Stimulated activated CD4-positive, alpha-beta T cell treated with anti-CD3 and anti-CD28 coated beads, Interleukin-15, amount 100 ng/mL, for 48 hours (primary cell): ENCODE data around the gene CBFA2T3.
"Not testable (repeated sequence)": the region's sequence is repeated elsewhere in the genome, so short reads cannot be mapped to it uniquely, and the experiment has no call there.

Experiments
- DNase-seq, 2 donors: peaks; one replicate each; pipeline ENCODE4 v3.0.0-alpha.2; 2020; ENCODE audit warnings: low read depth in 2 of 2

The CBFA2T3 gene

DNA sequence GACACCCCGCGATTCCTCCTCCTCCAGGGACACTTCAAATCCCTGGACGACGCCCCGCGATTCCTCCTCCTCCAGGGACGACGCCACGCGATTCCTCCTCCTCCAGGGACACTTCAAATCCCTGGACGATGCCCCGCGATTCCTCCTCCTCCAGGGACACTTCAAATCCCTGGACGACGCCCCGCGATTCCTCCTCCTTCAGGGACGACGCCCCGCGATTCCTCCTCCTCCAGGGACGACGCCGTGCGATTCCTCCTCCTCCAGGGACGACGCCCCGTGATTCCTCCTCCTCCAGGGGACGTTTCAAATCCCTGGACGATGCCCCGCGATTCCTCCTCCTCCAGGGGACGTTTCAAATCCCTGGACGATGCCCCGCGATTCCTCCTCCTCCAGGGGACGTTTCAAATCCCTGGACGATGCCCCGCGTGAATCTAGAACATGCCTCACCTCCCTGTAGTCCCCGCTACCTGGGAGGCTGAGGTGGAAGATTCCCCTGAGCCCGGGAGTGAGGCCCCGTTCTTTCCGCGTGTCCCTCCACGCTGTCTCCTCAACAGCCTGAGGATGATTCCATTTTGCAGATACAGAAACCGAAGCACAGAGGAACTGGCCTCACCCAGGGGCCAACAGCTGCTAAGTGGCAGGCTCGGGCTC is 87.2 kb downstream of the CBFA2T3 start:
- not testable (repeated sequence) for DNase-seq

DNA sequence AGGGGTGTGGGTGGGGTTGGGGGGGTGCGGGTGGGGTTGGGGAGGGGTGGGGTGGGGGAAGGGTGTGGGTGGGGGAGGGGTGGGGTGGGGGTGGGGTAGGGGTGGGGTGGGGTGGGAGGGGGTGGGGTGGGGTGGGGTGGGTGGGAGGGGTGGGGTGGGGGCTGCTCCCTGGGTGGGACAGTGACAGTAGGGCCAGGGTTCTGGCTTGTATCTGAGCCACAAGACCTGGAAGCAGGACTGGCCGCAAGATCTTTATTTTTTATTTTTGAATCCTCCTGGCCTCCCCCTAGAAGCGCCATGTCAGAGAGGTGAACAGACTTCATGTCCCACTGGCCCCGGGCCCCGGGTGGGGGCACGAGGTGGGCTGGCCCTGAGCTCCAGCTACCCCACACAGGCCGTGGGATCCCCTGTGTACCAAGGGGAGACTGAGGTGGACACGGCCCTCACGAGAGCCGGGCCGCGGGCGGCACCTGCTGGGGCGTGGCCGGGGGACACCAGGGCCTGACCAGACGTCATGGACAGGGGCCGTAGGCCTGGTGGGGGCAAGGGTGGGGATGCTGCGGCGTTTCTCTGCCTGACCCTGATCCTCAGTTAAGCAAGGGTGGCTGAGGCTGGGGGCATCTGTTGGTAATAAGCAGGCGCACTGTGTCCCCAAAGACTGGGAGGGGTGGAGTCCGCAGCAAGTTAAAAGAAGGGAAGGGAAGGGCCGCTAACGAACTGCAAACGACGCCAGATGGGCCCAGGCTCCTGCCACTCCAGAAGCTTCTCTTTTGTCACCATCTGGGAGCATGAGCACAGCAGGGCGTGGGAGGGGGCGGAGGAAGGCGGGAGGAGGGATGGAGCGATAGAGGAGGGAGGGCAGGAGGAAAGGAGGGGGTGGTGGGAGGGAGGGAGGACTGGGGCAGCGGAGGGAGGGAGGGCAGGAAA is 88.3 kb downstream of the CBFA2T3 start:
- no peak for DNase-seq

DNA sequence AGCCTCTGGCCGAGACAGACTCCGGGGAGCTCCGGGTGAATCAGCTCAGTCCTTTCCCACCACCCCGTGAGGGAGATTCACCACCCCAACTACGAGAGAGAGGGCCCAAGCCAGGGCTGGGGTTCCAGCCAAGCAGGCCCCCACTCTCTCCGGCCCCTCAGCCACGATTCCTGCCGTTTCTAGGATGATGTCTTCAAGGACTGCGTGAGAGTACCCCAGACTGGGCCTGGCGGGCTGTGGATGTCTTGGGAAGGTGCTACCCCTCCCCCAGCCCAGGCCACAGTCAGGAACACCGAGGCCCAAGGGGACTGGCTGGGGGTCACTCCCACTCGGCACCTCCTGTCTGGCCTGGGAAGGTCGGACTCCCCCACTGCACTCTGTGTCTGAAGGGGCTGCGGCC is 89.0 kb downstream of the CBFA2T3 start:
- no peak for DNase-seq

DNA sequence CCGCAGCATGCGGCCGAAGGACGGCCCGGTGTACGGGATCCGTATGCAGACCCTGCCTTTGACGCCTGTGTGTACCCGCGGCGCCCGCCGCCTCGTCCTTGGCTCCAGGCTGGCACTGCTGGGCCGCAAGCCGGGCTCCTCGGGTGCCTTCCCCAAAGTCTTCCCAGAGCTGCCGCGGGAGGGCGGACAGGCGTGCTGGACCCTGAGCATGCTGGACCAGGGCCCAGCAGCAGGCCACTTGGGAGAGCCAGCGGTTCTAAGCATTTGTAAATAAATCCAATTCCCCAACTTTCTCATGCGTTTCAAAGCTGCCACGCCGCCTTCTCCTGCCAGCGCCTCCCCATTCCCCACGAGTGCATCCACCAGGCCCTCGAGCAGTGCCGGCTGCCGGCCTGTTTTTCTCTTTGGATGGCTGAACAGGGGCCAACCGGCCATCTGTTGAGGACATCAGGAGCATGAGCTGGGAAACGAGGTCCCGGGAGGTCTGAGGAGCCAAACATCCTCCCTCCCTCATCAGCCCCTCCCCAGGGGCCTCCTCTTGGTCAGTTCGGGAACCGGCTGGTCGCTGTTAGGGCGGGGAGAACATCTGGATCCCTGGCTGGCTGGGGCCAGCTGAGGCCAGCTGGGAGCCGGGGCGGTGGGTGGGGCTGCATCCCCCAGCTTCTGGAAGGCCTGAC is 90.0 kb downstream of the CBFA2T3 start:
- no peak for DNase-seq

DNA sequence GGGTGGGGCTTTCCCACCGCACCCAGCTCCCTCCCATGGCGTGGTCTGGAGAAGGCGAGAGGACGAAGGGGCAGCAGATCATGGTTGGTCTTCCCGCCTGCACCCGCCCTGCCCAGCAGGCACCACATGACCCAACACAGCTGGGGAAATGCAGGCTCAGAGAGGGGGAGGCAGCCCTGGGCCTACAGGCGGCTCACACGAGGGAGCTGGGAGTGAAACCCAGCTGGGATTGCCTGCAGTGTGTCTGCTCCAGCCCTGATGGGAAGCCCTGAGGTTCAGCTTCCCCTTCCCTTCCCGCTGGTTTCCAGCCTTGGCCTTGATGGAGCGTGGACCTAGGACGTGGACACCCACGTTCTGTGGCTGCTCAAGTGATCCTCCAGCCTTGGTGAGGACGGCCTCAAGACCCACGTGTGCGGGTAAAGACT is 90.6 kb downstream of the CBFA2T3 start:
- DNase-seq = no peak

DNA sequence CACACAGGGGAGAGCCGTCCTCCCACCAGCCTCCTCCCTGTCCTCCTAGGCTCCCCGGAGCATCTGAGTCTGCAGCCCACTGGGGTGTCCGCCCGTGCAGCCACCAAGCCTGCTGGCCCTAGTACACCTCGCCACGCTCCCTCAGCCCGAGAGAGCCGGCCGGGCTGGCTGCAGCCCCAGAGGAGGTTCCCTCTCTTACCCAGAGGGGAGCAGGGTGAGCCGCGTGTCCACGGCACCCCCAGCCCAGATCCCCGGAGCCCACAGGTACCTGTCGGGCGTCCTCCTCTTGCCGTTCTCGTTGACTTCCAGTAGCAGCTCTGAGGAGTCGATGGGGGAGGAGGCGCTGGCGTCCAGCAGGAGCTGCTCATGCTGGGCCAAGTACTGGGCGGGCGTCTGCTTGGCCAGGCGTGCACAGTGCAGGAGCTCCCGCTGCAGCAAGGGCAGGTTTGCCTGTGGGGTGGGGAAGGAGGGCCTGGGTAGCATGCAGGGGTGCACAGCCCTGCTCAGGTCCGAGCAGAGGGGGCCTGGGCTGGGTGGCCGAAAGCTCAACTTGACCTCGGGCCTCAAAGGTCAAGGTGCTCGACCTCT is 91.2 kb downstream of the CBFA2T3 start:
- no peak for DNase-seq

DNA sequence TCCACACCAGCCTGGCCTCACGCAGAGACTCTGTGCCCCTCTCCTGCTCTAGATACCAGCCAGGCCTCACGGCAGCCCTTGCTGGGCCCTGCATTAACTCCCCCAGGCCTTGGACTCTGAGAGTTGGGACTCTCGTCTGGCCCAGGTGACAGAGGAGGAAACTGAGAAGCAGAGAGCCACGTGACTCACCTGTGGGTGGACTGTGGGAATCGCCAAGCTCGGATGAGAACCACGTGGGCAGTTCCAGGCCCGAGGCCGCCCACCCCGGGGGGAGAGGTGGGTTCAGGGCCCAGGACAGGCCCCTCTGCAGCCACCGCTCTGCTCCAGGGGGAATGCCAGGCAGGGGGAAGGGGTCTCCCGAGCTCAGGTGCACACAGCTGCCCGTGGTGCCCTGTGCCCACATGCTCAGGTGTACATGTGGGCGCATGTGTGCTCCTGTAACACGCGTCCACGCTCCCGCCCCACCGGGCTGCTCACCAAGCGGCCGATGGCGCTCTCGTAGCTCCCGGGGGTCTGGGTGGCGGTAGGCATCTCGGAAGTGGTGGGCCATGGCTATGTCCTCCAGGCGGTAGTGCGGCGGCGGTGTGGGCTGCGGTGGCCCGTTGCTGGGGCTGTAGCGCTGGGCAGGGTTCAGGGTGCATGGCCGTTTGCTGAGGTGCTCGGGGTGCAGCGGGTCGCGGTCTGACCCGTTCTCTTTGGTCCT is 92.3 kb downstream of the CBFA2T3 start:
- DNase-seq = no peak

DNA sequence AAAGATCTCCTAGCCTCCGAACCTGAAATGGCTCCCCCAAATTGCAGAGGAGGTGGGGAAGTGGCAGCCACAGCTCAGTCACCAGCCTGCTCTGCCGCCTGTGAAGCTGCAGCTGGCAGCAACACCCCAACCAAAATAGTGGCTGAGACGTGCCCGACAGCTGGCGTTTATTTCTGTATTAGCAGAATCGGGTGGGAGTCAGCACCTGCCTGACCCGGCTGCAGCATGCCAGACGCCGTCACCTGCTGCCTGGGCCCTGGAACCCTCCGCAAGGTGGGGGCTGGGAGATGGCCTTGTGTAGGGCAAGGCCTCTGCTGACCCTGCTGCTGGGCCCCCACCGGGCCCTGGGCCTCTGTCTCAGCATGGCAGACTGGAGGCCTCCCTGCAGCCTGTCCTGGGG is 93.1 kb downstream of the CBFA2T3 start:
- DNase-seq = no peak

DNA sequence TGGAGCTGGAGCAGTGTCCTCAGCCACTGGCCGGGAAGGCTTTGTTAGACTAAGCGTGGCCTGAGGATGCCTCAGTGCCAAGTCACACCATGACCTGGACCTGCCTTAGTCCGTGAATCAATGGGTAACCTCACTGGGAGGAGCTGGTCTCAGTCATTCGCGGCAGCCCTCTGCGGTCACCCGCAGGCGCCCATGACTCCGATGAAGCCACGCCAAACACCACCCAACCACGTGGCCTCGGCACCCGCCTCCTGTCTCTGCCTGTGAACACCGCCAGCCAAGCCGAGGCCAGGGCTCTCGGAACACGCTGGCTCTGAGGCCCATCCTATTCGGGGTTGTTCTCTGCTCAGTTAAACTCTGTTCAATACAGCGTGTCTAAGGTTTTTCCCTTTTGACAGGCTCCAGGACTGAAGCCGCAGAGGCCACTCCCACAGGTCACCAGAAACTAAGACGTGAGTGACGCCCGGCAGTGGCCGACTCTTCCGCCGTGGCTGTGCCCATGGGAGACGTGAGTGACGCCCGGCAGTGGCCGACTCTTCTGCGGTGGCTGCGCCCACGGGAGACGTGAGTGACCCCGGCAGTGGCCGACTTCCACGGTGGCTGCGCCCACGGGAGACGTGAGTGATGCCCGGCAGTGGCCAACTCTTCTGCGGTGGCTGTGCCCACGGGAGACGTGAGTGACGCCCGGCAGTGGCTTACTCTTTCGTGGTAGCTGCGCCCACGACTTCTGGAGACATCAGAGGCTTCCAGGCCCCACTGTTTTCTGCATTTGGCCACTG is 93.7 kb downstream of the CBFA2T3 start:
- no peak for DNase-seq

DNA sequence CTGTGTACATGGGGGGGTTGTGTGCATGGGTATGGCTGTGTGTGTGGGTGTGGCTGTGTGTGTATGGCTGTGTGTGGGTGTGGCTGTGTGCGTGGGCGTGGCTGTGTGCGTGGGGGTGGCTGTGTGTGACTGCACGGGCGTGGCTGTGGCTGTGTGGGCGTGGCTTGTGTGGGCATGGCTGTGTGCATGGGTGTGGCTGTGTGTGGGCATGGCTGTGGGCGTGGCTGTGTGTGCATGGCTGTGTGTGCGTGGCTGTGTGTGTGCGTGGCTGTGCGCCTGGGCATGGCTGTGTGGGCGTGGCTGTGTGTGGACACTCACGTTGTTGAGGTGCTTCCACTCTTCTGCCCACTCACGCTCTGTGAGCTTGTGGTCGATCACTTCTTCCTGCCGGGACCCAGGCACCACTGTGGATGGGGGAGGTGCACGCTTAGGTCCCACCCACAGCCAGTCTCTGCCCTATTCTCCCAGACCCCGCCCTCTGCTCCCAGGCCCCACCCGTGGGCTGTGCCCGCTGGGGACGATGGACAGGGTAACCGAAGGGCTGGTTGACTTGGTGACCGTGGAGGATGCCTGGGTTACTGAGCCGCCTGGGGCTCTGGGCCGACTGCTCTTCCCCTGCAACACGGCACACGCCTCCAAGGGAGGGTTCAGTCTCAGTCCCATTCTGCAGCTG is 94.5 kb downstream of the CBFA2T3 start:
- DNase-seq = no peak

DNA sequence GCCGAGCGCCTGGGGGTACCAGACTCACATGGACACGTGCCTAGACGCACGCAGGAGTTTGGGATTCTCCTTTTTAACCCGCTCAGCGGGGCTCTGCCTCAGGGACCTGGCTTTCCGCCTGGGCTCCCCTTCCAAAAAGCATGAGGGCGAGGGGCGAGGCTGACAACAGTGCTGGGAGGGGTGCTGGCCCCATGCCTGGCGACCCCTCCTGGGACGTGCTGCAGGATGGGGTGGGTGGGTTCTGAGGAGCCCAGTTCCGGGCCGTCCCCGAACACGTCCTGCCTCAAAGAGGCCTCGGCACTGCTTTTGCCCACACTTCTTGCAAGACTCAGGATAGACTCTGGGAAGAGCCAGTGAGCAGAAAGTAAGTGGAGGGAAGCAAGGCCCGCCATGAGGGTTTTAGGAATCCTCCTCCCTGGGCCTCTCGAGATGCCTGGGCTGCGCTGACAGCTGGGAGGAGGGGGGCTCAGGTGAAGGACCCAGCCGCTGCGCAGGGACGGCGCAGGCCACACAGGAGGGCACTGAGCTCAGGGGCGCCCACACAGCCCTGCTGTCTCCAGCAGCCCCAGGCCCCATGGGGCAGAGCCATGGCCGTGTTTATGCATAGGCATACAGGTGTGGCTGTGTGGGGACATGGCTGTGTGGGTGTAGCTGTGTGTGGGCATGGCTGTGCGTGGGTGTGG is 95.2 kb downstream of the CBFA2T3 start:
- DNase-seq = no peak

DNA sequence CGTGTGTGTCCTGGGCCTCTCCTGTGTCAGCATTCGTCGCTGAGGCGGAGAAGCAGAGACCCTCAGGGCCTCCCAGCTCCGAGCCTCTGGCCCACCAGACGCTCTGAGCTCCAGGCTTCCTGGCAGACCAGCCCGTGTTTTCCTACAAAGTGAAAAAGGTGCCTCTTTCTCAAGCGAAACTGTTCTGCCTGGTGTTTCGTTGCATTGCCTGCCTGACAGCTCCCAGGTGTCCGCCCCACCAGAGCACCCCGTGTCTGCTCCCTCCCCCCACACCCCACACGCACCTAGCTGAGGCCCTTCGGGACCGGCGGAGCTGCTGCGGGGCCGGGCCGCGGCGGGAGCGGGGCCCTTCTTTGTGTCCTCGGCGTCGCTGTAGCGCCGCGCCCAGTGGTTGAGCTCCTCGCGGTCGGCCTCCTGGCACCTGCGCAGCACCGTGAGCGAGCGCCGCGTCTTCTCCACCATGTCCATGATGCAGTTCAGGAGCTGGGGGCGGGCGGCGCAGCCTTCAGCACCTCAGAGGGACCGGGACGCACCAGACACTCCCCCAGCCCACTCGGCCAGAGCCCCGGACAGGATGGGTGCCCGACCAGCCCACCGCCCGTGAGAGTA is 95.9 kb downstream of the CBFA2T3 start:
- no peak for DNase-seq

DNA sequence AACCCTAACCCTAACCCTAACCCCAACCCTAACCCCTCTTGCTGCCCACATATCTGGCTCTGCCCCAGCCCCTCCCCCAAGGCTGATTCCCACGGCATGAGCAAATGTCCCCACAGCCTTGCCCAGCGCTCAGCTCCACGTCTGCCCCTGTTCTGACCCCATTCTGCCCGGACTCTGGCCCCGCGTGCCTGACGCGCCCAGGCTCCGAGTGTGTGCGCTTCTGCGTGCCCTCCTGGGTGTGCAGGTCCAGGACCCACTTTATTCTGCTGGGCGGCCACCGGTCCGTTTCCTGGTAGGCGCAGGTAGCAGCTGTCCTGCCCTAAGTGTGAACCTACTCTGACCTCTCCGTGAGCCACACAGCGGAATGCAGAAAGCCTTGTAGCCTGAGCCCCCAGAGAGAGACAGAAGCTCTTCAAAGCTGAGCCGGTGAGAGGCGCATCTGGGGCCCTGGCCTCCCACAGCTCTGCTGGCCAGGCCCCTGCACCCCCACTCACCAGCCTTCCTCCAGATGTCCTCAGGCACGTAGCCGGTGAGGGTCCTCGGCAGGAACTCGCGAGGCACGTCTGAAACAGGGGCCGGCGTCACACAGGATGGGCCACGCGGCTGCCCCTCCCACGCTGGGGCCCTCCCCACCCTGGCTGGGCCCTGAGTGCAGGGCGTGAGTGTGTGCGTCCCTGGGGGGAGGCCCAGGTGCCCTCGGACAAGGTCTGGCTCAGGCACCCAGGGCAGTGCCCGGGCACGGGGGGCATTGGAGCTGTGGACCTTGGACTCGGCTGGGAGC is 96.6 kb downstream of the CBFA2T3 start:
- DNase-seq = no peak

DNA sequence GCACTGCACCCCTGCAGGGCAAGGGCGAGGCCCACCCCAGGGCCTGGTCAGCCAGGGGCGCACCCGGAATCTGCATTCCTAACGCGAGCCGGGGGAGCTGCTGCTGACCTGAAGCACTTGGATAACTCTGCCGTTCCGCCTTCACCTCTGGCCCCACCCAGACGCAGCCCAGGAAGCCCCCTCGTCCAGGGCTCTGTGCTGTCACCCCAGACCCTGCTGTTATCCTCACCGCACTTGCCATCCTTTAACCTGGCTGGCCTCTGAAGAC is 97.3 kb downstream of the CBFA2T3 start:
- DNase-seq = no peak

DNA sequence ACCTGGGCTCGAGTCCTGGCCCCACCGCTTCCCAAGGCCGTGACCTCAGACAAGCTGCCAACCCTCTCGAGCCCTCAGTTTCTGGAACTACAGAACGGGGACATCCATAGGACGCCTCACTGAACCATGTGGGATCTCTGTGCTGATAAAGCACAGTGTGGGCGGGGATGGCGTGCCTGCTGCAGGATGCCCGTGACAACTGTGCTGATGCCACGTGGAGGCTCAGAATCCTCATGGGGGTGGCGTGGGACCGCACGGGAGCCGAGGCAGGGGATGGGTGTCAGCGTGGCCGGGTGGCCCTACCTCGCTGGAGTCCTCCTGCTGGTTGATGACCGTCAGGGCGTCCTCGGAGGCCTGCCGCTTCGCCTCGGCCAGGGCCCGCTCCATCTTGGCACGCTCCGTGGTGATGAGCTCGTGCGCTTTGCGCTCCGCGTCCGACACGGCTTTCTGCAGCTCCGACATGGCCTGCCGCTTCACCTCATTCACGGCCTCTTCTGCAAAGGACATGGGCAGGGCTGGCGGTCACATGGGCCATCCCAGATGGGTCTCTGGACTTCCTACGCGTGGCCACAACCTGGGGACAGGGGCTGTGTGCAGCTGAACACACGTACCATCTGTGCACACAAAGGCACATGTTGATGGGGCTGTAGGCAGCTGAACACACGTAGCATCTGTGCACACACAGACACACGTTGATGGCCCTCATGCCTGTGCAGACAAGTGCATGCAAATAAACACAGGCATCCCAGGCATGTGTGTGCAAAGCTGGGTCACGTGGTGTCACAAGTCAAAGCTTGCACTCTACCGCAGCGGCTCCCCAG is 97.8 kb downstream of the CBFA2T3 start:
- no peak for DNase-seq

DNA sequence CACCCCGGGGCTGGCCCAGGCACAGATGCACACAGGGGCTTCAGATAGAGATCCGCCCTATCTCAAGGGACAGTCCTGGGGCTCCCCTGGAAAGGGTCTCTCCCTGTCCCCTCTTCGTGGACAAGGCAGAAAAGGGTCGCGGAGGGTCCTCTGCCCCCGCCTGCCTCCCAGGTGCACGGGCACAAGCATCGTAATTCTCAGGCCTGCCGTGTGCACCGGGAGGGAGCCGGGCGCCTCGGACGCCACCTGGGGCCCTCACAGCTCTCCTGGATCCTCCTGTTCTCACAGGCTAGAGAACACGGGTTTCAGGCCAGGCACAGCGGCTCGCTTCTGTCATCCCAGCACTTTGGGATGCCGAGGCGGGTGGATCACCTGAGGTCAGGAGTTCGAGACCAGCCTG is 98.7 kb downstream of the CBFA2T3 start:
- DNase-seq = no peak

DNA sequence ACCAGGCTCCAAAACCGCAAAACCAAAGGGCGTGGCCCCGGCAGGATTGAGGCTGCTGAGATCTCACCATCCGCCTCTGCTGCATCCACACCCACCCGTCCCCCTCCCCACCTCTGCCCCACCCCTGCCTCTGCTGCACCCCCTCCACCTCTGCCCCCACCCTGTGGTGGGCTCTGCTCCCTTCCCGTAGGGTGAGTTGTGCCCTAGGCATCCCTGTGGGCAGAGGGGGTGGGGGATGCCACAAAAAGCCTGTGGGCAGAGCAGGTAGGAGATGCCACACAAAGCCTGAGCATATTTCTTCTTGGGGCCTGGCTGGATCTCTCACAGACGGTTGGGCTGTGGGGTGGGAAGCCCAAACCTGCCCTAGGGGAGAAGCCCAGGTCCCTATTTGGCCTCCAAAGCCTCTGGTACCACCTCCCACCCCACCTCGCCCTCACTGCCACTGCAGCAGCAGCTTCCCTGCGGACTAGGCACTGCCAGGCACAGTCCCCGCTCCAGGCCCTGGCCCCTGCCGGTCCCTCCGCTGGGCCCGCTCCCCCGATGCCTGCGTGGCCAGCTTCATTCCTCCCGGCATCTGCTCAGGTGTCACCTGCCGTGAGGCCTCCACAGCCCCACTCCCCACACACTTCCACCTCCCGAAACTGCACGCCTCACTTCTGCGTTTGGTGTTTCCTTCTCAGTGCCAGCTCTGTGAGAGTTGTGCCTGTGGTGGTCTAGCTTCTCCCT is 99.3 kb downstream of the CBFA2T3 start:
- DNase-seq = no peak
